Duodenal mucosa (tissue), 2 donors: Measurements from ENCODE around the gene PLAC9.

ENCODE experiments used
- H3K27ac ChIP-seq: one replicate; pipeline ENCODE4 v1.7.0; 2013; ENCODE audit warnings: low read depth, low read length
- H3K27me3 ChIP-seq, 2 donors: one replicate each; pipeline ENCODE4 v1.7.0; 2013; ENCODE audit warnings: low read length in 2 of 2, control low read depth in 1 of 2; ENCODE audit not compliant: insufficient read depth in 2 of 2, control insufficient read depth in 1 of 2
- H3K36me3 ChIP-seq, 2 donors: one replicate each; pipeline ENCODE4 v1.7.0; 2013; ENCODE audit warnings: low read length in 2 of 2, control low read depth in 1 of 2; ENCODE audit not compliant: insufficient read depth in 2 of 2, control insufficient read depth in 1 of 2
- H3K4me1 ChIP-seq, 2 donors: one replicate each; pipeline ENCODE4 v1.7.0; 2013; ENCODE audit warnings: low read length in 2 of 2, control low read depth in 1 of 2; ENCODE audit not compliant: insufficient read depth in 2 of 2, control insufficient read depth in 1 of 2
- H3K4me3 ChIP-seq, 2 donors: one replicate each; pipeline ENCODE4 v1.7.0; 2013; ENCODE audit warnings: low read length in 2 of 2, low read depth in 1 of 2
- H3K9ac ChIP-seq, 2 donors: one replicate each; pipeline ENCODE4 v1.7.0; 2013; ENCODE audit warnings: low read length in 2 of 2, low read depth in 1 of 2
- H3K9me3 ChIP-seq, 2 donors: one replicate each; pipeline ENCODE4 v1.7.0; 2013; ENCODE audit warnings: low read length in 2 of 2, control low read depth in 1 of 2; ENCODE audit not compliant: control insufficient read depth in 1 of 2

The PLAC9 gene

DNA sequence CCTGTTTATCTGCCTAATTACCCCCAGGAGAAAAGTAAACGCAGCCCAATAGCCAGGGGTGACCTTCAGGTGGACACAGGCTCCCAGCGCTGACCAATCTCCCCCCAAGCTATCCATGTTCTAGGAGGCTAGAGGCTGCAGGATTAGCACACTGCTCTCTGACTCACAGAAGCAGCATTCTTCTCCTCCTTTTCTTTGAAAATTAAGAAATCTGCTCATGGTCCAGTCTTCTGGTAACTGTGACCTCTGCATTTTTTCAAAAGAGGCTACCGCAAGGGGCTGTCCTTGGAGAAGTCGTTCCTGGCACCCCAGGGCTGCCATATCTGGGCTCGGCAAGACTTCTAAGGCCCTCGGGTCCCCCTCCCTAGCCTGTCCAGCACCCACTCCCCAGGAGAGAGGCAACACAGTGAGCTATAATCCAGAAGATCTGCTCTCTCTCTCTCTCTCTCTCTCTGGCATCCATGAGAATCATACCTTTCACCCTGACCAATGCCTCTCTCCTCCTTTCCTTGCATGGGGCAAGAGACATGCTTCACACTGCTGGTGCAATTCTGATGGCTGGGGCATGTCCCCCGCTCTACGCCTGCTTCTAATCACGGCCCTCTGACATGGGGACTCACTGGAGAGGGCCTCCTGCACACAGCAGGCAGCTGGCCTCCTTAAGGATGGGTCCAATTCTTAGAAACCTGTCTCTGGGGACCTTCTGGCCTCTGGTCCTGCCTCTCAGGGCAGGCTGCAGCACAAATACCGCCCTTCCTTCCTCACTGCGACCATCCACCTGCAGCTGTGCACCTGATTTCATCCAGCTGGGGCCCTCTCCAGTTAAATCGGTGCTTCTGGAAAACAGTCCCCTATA lies 45.5 kb downstream of the PLAC9 start:
- H3K36me3 ChIP-seq = peaks cover 12 to 47% of the 10 kb centered on the region in 2 donors
- H3K4me3 ChIP-seq = no peak overlapping the region
- no peak overlapping the region for H3K9ac ChIP-seq
- no peak overlapping the region for H3K27ac ChIP-seq
- no peaks in the 10 kb centered on the region for H3K27me3 ChIP-seq
- no peaks in the 10 kb centered on the region for H3K9me3 ChIP-seq
- peaks cover 6 to 9% of the 10 kb centered on the region in 2 donors for H3K4me1 ChIP-seq

DNA sequence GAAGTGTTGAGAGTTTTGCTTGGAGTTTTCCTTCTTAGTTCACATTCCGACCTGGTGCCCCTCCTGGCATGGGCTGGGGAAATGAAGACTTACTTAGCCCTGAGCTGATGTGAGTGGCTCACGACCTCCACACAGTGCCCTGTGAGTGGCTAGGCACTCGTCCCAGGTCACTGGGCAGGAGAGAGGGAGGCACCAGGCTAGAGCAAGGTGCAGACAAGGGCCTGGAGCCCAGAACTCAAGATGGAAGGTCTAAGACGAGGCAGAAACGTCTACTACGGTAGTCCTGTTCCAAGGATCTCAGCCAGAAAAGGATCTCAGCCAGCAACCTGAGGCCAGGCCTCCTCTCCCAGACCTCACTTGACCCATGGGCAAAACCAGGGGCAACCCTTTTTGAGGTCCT lies 50.5 kb downstream of the PLAC9 start:
- no peak overlapping the region for H3K4me3 ChIP-seq
- no peak overlapping the region for H3K27ac ChIP-seq
- peaks cover 18 to 25% of the 10 kb centered on the region in 2 donors for H3K4me1 ChIP-seq
- peaks cover 7 to 36% of the 10 kb centered on the region in 2 donors for H3K36me3 ChIP-seq
- no peak overlapping the region for H3K9ac ChIP-seq
- no peaks in the 10 kb centered on the region for H3K27me3 ChIP-seq
- H3K9me3 ChIP-seq = no peaks in the 10 kb centered on the region

DNA sequence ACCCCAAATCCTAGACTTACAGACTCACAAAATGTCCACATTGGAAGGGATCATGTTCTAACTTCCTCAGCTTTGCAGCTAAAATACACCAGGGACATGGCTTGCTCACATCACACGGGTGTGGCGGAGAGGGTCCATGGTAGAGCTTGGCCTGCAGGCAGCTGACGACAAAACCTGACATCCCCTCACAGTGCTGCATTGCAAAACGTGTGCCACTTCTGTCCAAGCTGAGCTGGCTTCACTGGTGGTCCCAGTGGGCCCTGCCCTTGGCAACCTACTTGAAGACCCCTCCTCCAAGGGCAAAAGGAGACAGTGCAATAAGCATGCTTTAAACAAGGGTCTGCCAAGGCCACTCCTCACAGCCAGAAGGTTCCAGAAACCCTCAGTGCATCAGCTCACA lies 50.9 kb downstream of the PLAC9 start:
- Histone ChIP-seq H3K9ac (no peak overlapping the region), H3K27ac (no peak overlapping the region), H3K9me3 (no peaks in the 10 kb centered on the region), H3K4me3 (no peak overlapping the region), H3K27me3 (no peaks in the 10 kb centered on the region), H3K36me3 (peaks cover 7 to 31% of the 10 kb centered on the region in 2 donors), H3K4me1 (peaks cover 22 to 29% of the 10 kb centered on the region in 2 donors)

DNA sequence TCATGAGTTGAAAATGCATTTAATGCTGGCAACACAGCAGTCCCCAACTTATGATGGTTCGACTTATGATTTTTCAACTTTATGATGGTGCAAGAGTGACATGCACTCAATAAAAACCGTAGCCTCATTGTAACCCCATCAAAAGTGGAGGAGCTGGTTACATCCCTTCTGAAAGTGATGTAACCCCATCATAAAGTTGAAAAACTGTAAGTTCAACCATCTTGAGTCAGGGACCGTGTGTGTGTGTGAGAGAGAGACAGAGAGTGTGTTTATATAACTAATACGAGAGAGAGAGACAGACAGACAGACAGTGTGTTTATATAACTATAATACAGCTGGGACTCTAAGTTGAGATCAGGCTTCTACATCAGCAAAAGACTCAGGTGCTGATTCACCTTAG lies 51.8 kb downstream of the PLAC9 start:
- no peak overlapping the region for H3K9ac ChIP-seq
- no peak overlapping the region for H3K27ac ChIP-seq
- no peak overlapping the region for H3K4me3 ChIP-seq
- H3K9me3 ChIP-seq = no peaks in the 10 kb centered on the region
- peaks cover 7 to 26% of the 10 kb centered on the region in 2 donors for H3K36me3 ChIP-seq
- H3K27me3 ChIP-seq = no peaks in the 10 kb centered on the region
- H3K4me1 ChIP-seq = peaks cover 31 to 38% of the 10 kb centered on the region in 2 donors

DNA sequence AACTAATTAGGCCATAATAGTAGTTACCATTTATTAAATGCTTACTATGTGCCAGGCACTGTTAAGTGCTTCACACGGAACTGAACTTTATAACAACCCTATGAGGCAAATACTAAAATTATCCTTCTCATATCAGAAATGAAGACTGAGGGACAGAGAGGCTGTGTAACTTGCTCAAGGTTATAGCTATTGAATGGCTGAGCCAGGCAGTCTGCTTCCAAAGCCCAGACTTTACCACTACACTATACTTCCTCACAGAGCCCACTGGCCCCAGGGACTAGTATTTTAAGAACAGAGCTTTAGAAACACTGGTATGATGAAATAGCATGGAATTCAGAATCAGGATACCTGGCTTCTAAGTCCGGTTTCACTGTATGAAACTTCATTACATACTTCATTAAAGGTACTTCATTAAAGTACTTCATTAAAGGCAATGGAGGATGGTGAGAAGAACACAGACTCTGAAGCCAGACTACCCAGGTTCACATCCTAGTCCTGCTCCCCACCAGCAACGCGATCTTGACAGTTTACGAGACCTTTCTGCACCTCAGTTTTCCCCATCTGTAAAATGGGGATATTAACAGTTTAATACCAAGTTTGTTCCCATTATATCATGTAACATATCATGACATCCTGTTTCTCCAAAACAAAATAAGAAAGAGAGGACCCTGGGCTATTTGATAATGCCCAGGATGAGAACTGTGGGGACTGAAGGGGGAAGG lies 53.2 kb downstream of the PLAC9 start:
- Histone ChIP-seq H3K27ac (no peak overlapping the region), H3K36me3 (peaks cover 1 to 15% of the 10 kb centered on the region in 2 donors), H3K27me3 (no peaks in the 10 kb centered on the region), H3K9ac (no peak overlapping the region), H3K4me3 (no peak overlapping the region), H3K4me1 (peaks cover 40 to 43% of the 10 kb centered on the region in 2 donors), H3K9me3 (no peaks in the 10 kb centered on the region)

DNA sequence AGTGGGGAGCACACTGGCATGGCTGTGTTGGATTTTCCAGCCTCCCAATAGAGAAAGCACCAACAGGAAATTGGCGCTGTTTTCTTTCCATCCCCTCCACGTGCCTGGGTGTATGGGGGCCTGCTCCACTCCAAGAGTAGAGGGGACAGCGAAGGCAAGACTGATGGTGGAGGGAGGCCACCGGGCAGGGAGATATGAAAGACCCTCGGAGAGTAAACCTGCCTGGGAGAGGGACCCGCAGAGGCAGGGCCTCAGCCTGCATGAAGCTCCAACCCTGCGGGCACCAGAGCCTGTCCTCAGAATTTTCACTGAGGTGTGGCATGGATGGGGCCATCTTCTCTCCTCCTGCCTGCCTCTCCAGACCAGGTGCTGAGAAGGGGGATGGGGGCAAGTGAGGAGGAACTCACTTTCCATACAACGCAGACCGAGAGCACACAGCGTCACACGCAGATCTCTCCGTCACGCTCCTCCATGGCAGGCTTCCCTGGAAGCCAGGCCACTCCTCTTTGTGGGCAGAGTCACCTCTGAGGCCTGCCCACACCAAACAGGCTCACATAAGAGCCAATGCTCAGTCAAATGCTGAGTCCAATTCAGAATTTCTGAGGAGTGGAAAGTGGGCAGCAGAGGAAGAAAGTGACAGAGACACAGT lies 54.0 kb downstream of the PLAC9 start:
- no peak overlapping the region for H3K4me3 ChIP-seq
- H3K9me3 ChIP-seq = no peaks in the 10 kb centered on the region
- H3K36me3 ChIP-seq = peaks cover 0 to 15% of the 10 kb centered on the region in 2 donors
- H3K4me1 ChIP-seq = peaks cover 40 to 48% of the 10 kb centered on the region in 2 donors
- H3K27me3 ChIP-seq = no peaks in the 10 kb centered on the region
- no peak overlapping the region for H3K9ac ChIP-seq
- H3K27ac ChIP-seq = peak overlapping the region; percentile 5

DNA sequence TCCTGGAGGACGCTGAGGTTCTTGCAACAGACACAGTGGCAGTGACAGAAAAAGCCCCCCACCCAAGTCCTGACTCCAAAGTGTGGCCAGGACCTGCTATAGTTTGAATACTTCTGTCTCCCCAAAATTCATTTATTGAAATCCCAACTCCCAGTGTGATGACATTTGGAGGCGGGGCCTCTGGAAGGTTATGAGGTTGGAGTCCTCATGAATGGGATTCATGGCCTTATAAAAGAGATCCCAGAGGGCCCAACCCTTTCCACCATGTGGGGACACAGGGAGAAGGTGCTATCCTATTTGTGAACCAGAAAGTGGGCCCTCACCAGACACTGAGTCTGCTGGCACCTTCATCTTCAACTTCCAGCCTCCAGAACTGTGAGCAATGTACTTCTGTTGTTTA lies 54.5 kb downstream of the PLAC9 start:
- Histone ChIP-seq H3K9ac (no peak overlapping the region), H3K27me3 (no peaks in the 10 kb centered on the region), H3K4me1 (peaks cover 44 to 54% of the 10 kb centered on the region in 2 donors), H3K27ac (peak overlapping the region; percentile 5), H3K36me3 (peaks cover 0 to 15% of the 10 kb centered on the region in 2 donors), H3K9me3 (no peaks in the 10 kb centered on the region), H3K4me3 (no peak overlapping the region)

DNA sequence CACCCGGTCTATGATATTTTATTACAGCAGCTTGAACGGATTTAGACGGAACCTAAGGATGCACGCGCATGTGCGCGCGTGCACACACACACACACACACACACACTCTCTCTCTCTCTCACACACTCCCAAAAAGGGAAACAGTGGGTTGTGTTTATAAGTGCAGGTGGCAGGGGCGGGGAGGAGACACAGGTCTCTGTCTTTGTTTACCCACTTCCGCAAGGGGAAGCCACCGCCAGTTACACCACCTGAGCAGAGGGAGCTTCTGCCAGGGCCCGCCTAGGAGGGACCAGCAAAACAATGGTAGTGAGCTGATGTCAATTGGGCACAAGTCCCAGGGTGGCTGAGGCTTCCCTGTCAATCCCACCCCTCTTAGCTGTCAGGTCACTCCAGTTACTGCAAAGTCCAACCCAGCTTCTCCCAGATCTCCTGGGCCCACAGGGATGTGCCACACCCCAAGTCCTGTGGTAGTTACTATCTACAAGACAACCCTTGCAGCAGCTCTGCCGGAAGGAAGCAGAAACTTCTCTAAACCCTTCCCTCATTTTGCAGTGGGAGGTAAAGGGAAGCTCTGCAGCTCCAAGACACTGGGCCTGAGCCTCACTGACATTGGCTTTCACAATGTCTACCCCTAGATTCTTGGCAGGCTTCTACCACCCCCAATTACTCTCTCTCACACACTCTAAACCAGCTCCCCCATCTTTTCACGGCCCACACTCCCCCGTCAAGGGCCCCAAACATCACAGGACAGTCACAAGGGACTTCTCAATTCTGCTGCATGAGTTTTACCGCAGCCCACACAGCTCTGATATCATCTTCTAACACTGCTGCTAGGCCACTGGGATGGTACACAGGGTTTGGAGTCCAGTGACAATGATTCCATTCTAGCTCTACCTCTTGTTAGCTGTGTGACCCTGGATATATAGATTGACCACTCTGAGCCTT lies 55.2 kb downstream of the PLAC9 start:
- peak overlapping the region; percentile 3 to 6 for H3K9ac ChIP-seq
- peak overlapping the region; percentile 26 for H3K27ac ChIP-seq

DNA sequence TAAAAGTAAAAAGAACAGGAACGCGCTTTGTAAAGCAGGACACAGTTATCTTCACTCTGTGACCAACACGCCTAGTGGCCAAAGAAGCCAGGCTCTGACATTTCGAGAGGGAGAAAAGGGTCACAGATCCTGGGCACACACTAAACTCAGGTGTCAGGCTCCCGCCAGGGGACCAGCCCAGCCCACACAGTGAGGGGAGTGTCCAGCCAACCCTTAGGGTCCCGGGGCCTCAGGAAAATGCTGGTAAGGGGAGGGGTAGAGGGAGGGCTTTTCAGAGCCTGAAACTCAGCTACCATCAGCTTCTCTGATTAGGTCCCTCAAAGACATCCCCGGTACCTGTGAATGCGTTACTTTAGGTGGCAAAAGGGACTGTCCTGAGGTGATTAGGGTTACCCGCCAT lies 56.2 kb downstream of the PLAC9 start:
- H3K4me3 ChIP-seq = no peak overlapping the region
- no peak overlapping the region for H3K27ac ChIP-seq
- peaks cover 46 to 47% of the 10 kb centered on the region in 2 donors for H3K4me1 ChIP-seq
- H3K9ac ChIP-seq = no peak overlapping the region
- H3K27me3 ChIP-seq = no peaks in the 10 kb centered on the region
- no peaks in the 10 kb centered on the region for H3K9me3 ChIP-seq
- peaks cover 0 to 3% of the 10 kb centered on the region in 2 donors for H3K36me3 ChIP-seq

More for the DNA sequence above, 55.2 kb downstream of the PLAC9 start:
- H3K36me3 ChIP-seq = peaks cover 0 to 13% of the 10 kb centered on the region in 2 donors
- H3K4me1 ChIP-seq = peaks cover 47 to 55% of the 10 kb centered on the region in 2 donors
- peak overlapping the region; percentile 19 to 29 for H3K4me3 ChIP-seq
- no peaks in the 10 kb centered on the region for H3K27me3 ChIP-seq
- no peaks in the 10 kb centered on the region for H3K9me3 ChIP-seq
